ENCODE results near the gene CAV3.

Gene CAV3

GRCh38 chr3:8745619-8746370 is 12.2 kb downstream of the CAV3 start:
- H3K36me3 Mint-ChIP-seq (ENCODE audit: low read depth) = no peaks in the 10 kb centered on the region
- TF ChIP-seq, protein P1, sequence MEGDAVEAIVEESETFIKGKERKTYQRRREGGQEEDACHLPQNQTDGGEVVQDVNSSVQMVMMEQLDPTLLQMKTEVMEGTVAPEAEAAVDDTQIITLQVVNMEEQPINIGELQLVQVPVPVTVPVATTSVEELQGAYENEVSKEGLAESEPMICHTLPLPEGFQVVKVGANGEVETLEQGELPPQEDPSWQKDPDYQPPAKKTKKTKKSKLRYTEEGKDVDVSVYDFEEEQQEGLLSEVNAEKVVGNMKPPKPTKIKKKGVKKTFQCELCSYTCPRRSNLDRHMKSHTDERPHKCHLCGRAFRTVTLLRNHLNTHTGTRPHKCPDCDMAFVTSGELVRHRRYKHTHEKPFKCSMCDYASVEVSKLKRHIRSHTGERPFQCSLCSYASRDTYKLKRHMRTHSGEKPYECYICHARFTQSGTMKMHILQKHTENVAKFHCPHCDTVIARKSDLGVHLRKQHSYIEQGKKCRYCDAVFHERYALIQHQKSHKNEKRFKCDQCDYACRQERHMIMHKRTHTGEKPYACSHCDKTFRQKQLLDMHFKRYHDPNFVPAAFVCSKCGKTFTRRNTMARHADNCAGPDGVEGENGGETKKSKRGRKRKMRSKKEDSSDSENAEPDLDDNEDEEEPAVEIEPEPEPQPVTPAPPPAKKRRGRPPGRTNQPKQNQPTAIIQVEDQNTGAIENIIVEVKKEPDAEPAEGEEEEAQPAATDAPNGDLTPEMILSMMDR (IDR thresholded peaks at IDR 0.05) = no peak
- no peak overlapping the region for H3K27ac Mint-ChIP-seq
- peaks cover 27% of the 10 kb centered on the region for H3K4me1 Mint-ChIP-seq
- H3K4me3 Mint-ChIP-seq = no peak overlapping the region
- H3K9me3 Mint-ChIP-seq = peaks cover under 1% of the 10 kb centered on the region
- H3K27me3 Mint-ChIP-seq (ENCODE audit: low read depth, poor library complexity) = peaks cover 3% of the 10 kb centered on the region
- no peak for DNase-seq

DNA sequence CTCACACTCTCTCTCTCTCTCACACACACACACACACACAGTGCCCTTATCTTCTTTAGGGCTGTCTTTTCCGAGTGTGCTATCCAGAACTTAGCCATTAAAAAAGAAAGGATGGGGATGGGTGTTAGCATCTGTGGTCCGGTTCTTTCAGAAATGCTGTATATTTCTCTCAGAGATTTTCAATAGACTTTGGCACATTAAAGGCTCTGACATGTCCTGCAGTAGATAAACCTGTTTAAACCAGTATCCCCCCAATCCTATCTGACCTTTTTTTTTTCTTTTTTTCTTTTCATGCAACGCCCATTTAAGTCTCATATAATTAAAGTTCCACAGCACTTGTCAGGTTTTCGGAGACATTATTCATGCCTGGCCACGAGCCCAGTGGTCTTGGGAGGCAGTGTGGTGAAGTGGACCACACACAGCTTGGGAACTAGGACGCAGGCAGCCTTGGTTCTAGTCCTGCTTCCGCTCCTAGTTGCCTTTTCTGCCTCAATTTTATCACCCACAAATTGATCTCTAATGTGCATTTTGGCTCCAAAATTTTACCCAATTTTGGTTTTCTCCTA is 13.3 kb downstream of the CAV3 start:
- H3K4me1 Mint-ChIP-seq = peaks cover 16% of the 10 kb centered on the region
- no peaks in the 10 kb centered on the region for H3K36me3 Mint-ChIP-seq (ENCODE audit: low read depth)
- H3K27ac Mint-ChIP-seq = no peak overlapping the region
- H3K27me3 Mint-ChIP-seq (ENCODE audit: low read depth, poor library complexity) = peaks cover 3% of the 10 kb centered on the region
- no peak overlapping the region for H3K4me3 Mint-ChIP-seq
- H3K9me3 Mint-ChIP-seq = peaks cover 4% of the 10 kb centered on the region
- DNase-seq = no peak
- TF ChIP-seq, protein P1 (IDR thresholded peaks at IDR 0.05) = no peak

DNA sequence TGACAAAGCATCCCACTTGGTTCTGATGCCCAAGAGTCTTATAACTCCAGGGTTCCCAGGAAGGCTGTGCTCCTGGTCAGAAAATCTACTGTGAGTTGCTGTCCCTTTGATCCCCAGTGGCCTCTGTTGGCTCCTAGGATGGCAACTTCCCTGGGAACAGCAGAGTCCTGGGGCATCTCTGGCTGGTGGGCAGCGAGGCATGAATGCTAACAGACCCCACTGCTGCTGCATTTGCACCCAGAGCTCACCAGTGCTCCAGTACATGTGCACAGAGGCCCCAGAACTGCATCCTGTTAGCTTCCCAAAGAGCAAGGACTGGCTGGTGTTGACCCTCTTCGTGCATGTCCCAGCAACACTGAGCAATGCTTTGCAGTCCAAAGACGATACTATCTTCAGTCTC is 15.7 kb downstream of the CAV3 start:
- peaks cover 6% of the 10 kb centered on the region for H3K27me3 Mint-ChIP-seq (ENCODE audit: low read depth, poor library complexity)
- TF ChIP-seq, protein P1 (IDR thresholded peaks at IDR 0.05) = no peak
- H3K36me3 Mint-ChIP-seq (ENCODE audit: low read depth) = no peaks in the 10 kb centered on the region
- no peak for DNase-seq
- H3K4me1 Mint-ChIP-seq = no peaks in the 10 kb centered on the region
- peaks cover 4% of the 10 kb centered on the region for H3K9me3 Mint-ChIP-seq
- H3K4me3 Mint-ChIP-seq = no peak overlapping the region
- no peak overlapping the region for H3K27ac Mint-ChIP-seq

- Mint-ChIP-seq H3K4me1 (peaks cover 5% of the 10 kb centered on the region), H3K27ac (no peak overlapping the region), H3K36me3 (ENCODE audit: low read depth) (no peaks in the 10 kb centered on the region), H3K27me3 (ENCODE audit: low read depth, poor library complexity) (peaks cover 6% of the 10 kb centered on the region), H3K9me3 (peaks cover 4% of the 10 kb centered on the region), H3K4me3 (no peak overlapping the region)
- no peak for DNase-seq
- TF ChIP-seq, protein P1 (IDR thresholded peaks at IDR 0.05) = no peak
These were observed 19.2 kb downstream of the CAV3 start for GRCh38 chr3:8752832-8753231.

GRCh38 chr3:8755097-8755496 is 21.5 kb downstream of the CAV3 start:
- no peaks in the 10 kb centered on the region for H3K36me3 Mint-ChIP-seq (ENCODE audit: low read depth)
- peaks cover 10% of the 10 kb centered on the region for H3K27me3 Mint-ChIP-seq (ENCODE audit: low read depth, poor library complexity)
- DNase-seq = no peak
- no peak overlapping the region for H3K27ac Mint-ChIP-seq
- peaks cover 23% of the 10 kb centered on the region for H3K4me1 Mint-ChIP-seq
- H3K4me3 Mint-ChIP-seq = no peak overlapping the region
- H3K9me3 Mint-ChIP-seq = peaks cover 4% of the 10 kb centered on the region
- TF ChIP-seq, protein P1 (IDR thresholded peaks at IDR 0.05) = no peak
